Measurements from ENCODE around the gene EPHA6.
"Not testable (repeated sequence)": the region's sequence is repeated elsewhere in the genome, so short reads cannot be mapped to it uniquely, and the experiment has no call there.

EPHA6 gene

DNA sequence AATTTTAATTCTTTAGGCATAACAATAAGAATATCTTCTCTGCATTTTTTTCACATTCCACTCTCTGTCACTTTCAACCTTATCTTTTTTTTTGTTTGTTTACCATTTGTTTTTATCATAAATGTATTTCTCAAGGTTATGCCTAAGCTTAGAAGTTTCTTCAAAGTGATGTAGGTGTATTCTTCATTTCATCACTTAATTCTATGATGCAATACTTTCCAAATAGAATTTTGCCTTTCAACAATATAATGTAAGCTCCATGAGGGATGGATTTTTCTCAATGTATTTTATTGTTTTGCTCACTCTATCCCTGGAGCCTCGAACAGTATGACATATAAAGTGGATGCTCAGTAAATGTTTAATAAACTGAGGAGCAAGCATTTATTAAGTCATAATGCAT, 444.9 kb downstream of the EPHA6 start:
- H3K27me3 ChIP-seq (ENCODE audit: control insufficient read depth, insufficient read depth, low read length): no peaks in the 10 kb centered on the region
- H3K9me3 ChIP-seq (ENCODE audit: control insufficient read depth, insufficient read depth, low read length): no peaks in the 10 kb centered on the region
- no peaks in the 10 kb centered on the region for H3K36me3 ChIP-seq (ENCODE audit: control insufficient read depth, insufficient read depth, low read length)
- no peak overlapping the region for H3K9ac ChIP-seq (ENCODE audit: low read depth, low read length)
- H3K4me3 ChIP-seq (ENCODE audit: low read depth, low read length): no peak overlapping the region
- peaks cover 6% of the 10 kb centered on the region for H3K4me1 ChIP-seq (ENCODE audit: control insufficient read depth, insufficient read depth, low read length)

DNA sequence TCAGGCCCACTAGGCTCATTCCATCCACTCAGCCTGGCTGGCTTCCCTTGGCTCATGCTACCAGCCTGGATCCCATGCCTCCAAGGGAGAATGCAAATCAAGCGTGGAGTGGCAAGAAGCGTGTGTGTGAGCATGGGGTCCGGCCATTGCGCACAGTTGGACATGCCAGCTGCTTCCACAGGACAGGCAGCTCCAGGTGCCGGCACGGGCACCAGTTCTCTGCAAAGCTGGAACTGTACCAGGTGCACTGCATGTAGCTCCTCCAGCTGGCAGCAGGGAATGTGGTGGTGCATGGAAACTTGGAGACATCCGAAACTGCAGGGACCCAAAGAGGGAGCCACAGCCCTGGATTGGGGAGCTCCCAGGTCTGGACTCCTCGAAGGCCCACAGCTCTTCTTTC, 449.8 kb downstream of the EPHA6 start:
- no peaks in the 10 kb centered on the region for H3K9me3 ChIP-seq (ENCODE audit: control insufficient read depth, insufficient read depth, low read length)
- H3K27me3 ChIP-seq (ENCODE audit: control insufficient read depth, insufficient read depth, low read length): no peaks in the 10 kb centered on the region
- H3K36me3 ChIP-seq (ENCODE audit: control insufficient read depth, insufficient read depth, low read length): no peaks in the 10 kb centered on the region
- H3K9ac ChIP-seq (ENCODE audit: low read depth, low read length): no peak overlapping the region
- H3K4me1 ChIP-seq (ENCODE audit: control insufficient read depth, insufficient read depth, low read length): peaks cover 16% of the 10 kb centered on the region
- H3K4me3 ChIP-seq (ENCODE audit: low read depth, low read length): no peak overlapping the region

DNA sequence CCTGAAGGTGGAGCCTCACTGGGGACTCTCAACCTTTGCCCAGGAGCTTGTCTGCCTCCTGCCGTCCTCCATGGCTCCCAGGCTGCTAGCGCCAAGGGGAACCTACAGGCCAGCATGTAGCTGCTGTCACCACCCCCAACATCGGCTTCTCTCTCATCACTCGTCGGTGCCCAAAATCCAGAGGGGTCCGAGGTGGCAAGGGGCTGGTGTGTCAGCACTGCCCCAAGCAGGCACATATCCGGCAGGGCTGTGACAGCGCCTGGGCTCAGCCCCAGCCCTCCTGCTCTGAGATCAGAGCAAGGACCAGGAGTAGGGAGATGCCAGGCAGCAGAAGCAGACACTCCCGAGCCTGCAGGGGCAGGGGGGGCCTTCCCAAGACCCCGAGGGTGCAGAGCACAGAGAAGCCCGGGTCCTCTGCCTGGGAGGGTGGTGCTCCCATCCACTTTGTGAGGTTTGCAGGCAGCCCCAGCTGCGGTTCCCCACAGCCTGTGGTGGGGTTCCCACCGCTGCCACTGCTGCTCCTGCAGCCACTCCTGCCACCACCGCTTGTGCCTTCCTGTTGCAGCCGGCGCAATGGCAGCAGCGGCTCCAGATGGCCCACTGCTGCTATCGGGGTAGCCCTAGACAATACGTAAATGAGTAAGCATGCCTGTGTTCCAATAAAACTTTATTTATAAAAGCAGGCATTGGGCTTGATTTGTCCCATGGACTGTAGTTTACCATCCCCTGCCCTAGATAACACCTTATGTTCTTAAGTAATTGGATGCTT, 451.0 kb downstream of the EPHA6 start:
- H3K4me1 ChIP-seq (ENCODE audit: control insufficient read depth, insufficient read depth, low read length): peaks cover 25% of the 10 kb centered on the region
- no peaks in the 10 kb centered on the region for H3K9me3 ChIP-seq (ENCODE audit: control insufficient read depth, insufficient read depth, low read length)
- H3K4me3 ChIP-seq (ENCODE audit: low read depth, low read length): no peak overlapping the region
- H3K27me3 ChIP-seq (ENCODE audit: control insufficient read depth, insufficient read depth, low read length): no peaks in the 10 kb centered on the region
- H3K36me3 ChIP-seq (ENCODE audit: control insufficient read depth, insufficient read depth, low read length): no peaks in the 10 kb centered on the region
- H3K9ac ChIP-seq (ENCODE audit: low read depth, low read length): no peak overlapping the region

DNA sequence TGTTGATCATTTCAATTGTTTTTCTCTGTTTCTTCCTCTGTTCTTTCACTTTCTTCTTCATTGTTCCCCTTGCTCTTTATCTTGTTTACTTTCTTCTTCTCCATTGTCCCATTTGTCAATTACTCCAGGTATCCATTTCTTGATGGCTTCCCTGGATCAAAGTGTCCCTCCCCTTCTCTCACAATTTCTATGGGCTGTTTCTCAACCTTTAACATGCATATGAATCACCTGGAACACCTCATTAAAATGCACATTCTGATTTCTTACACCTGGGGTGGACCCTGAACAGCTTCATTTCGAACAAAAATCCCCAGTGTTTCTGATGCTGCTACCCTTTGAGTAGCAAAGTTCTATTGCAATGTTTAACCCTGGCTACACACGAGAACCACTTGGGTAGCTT, 454.8 kb downstream of the EPHA6 start:
- Histone ChIP-seq H3K9ac (ENCODE audit: low read depth, low read length) (no peak overlapping the region), H3K9me3 (ENCODE audit: control insufficient read depth, insufficient read depth, low read length) (no peaks in the 10 kb centered on the region), H3K4me3 (ENCODE audit: low read depth, low read length) (no peak overlapping the region), H3K36me3 (ENCODE audit: control insufficient read depth, insufficient read depth, low read length) (no peaks in the 10 kb centered on the region), H3K27me3 (ENCODE audit: control insufficient read depth, insufficient read depth, low read length) (no peaks in the 10 kb centered on the region), H3K4me1 (ENCODE audit: control insufficient read depth, insufficient read depth, low read length) (peaks cover 22% of the 10 kb centered on the region)

DNA sequence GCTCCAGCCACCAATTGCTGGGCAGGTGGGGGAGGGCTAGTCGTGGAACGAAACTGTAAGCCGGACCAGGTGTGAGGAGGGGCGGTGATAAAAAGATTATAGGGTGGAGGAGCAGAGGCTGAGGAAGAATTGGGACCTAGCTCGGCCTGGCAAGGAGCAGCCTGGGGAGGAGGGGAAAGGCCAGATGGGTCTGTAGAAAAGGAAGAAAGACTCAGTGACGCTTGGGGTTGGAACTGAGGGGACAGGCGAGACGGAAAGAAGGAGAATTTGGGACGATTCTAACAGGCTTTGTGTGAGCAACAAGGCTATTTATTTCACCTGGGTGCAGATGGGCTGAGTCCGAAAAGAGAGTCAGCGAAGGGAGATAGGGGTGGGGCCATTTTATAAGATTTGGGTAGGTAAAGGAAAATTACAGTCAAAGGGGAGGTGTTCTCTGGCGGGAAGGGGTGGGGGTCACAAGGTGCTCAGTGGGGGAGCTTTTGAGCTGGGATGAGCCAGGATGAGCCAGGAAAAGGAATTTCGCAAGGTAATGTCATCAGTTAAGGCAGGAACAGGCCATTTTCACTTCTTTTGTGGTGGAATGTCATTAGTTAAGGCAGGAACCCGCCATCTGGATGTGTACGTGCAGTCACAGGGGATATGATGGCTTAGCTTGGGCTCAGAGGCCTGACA, 462.6 kb downstream of the EPHA6 start:
- not testable (repeated sequence) for H3K9me3 ChIP-seq (ENCODE audit: control insufficient read depth, insufficient read depth, low read length); H3K9ac ChIP-seq (ENCODE audit: low read depth, low read length); H3K36me3 ChIP-seq (ENCODE audit: control insufficient read depth, insufficient read depth, low read length); H3K27me3 ChIP-seq (ENCODE audit: control insufficient read depth, insufficient read depth, low read length); H3K4me3 ChIP-seq (ENCODE audit: low read depth, low read length); H3K4me1 ChIP-seq (ENCODE audit: control insufficient read depth, insufficient read depth, low read length)

DNA sequence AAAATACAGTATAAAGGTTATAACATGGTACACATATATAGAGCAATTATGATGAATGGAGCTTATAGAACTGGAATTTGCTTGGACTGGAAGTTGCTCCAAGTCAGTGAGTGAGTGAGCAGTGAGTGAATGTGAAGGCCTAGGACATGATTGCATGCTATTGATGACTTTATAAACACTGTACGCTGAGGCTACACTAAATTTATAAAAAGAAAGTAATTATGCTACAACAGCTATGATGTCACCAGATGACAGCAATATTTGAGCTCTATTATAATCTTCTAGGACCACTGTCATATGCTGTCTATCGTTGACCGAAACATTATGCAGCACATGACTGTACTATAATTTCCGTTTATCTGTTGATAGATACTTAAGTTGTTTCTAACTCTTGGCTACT, 463.3 kb downstream of the EPHA6 start:
- H3K9ac ChIP-seq (ENCODE audit: low read depth, low read length): no peak overlapping the region
- no peak overlapping the region for H3K4me3 ChIP-seq (ENCODE audit: low read depth, low read length)
- H3K27me3 ChIP-seq (ENCODE audit: control insufficient read depth, insufficient read depth, low read length): no peaks in the 10 kb centered on the region
- H3K4me1 ChIP-seq (ENCODE audit: control insufficient read depth, insufficient read depth, low read length): peaks cover 2% of the 10 kb centered on the region
- no peaks in the 10 kb centered on the region for H3K36me3 ChIP-seq (ENCODE audit: control insufficient read depth, insufficient read depth, low read length)
- no peaks in the 10 kb centered on the region for H3K9me3 ChIP-seq (ENCODE audit: control insufficient read depth, insufficient read depth, low read length)

DNA sequence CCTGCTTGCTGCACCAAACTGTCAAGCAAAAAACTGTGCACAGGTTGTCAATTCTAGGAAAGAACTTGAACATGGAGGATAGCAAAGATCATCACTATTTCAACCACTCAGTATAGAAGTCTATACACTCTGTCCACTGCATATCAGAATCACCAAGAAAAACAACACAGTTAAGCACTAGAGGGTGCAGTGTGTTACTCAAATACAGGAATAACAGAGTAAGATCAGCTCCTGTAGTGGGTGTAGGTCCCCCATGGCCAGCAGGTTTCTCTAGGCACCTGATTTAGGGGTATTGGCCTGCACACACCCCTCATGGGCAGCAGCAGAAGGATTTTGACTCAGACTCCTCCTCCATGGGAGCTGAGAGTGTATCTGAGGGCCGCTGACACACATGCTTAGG, 464.1 kb downstream of the EPHA6 start:
- no peak overlapping the region for H3K4me3 ChIP-seq (ENCODE audit: low read depth, low read length)
- no peaks in the 10 kb centered on the region for H3K9me3 ChIP-seq (ENCODE audit: control insufficient read depth, insufficient read depth, low read length)
- no peak overlapping the region for H3K9ac ChIP-seq (ENCODE audit: low read depth, low read length)
- peaks cover 2% of the 10 kb centered on the region for H3K4me1 ChIP-seq (ENCODE audit: control insufficient read depth, insufficient read depth, low read length)
- no peaks in the 10 kb centered on the region for H3K36me3 ChIP-seq (ENCODE audit: control insufficient read depth, insufficient read depth, low read length)
- no peaks in the 10 kb centered on the region for H3K27me3 ChIP-seq (ENCODE audit: control insufficient read depth, insufficient read depth, low read length)

DNA sequence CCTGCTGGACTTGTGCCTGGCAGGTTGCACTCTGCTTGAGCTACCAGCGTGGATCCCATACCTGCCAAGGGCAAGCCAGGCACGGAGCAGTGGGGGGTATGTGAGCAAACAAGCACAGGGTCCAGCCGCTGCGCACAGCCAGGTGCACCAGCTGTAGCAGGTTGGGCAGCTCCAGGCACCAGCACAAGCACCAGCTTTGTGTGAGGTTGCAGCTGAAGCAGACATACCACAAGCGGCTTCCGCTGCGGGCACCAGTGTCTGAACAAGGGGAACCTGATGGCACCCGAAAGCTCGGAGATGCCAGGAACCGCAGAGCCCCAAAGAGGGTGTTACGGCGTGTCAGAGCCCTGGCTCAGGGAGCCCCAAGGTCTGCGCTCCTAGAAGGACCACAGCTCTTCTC, 477.5 kb downstream of the EPHA6 start:
- Histone ChIP-seq H3K36me3 (ENCODE audit: control insufficient read depth, insufficient read depth, low read length) (peaks cover 2% of the 10 kb centered on the region), H3K9ac (ENCODE audit: low read depth, low read length) (no peak overlapping the region), H3K4me1 (ENCODE audit: control insufficient read depth, insufficient read depth, low read length) (no peaks in the 10 kb centered on the region), H3K4me3 (ENCODE audit: low read depth, low read length) (no peak overlapping the region), H3K9me3 (ENCODE audit: control insufficient read depth, insufficient read depth, low read length) (no peaks in the 10 kb centered on the region), H3K27me3 (ENCODE audit: control insufficient read depth, insufficient read depth, low read length) (no peaks in the 10 kb centered on the region)

DNA sequence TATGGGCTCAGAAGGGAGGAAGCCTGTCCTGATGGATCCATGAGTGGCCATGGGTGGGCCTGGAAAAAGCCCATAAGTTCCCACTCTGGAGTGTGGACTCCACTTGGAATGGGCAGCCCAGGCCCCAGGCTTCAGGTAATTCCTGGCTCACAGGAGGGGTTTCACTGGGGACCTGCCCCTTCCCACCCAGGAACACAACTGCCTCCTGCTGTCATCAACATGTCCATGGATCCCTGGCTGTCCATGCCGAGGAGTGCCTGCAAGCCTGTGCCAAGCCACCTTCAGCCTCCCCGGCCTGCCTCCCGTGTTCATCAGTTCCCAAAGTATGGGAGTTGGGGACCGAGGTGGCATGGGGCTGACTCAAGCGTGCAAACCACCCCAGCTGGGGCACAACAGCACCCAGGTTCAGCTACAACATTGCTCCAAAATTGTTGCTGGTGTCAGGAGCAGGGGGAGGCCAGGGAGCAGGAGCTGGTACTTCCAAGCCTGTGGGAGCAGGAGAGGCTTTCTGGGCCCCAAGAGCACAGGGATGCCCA, 479.3 kb downstream of the EPHA6 start:
- Histone ChIP-seq H3K4me3 (ENCODE audit: low read depth, low read length) (no peak overlapping the region), H3K4me1 (ENCODE audit: control insufficient read depth, insufficient read depth, low read length) (no peaks in the 10 kb centered on the region), H3K9me3 (ENCODE audit: control insufficient read depth, insufficient read depth, low read length) (no peaks in the 10 kb centered on the region), H3K9ac (ENCODE audit: low read depth, low read length) (no peak overlapping the region), H3K27me3 (ENCODE audit: control insufficient read depth, insufficient read depth, low read length) (no peaks in the 10 kb centered on the region), H3K36me3 (ENCODE audit: control insufficient read depth, insufficient read depth, low read length) (peaks cover 2% of the 10 kb centered on the region)

DNA sequence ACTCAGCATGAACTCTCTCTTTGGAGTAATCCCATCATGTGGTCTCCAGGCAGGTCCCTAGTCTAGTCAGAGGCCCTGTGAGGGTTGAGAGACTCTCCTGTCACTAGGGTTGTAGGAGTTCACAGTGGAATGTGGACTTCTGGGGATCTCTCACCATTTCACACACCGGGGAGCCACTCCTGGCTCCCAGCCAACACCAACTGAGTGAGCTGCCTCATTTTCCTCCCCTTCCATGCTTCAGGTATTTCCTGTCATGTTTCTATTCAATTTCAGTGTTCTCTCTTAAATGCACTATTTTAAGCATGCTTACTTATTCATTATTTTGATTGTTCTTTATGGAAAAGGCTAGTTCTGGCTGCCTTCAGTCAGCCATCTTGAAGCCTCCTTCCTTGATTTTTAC, 482.6 kb downstream of the EPHA6 start:
- Histone ChIP-seq H3K4me1 (ENCODE audit: control insufficient read depth, insufficient read depth, low read length) (no peaks in the 10 kb centered on the region), H3K27me3 (ENCODE audit: control insufficient read depth, insufficient read depth, low read length) (no peaks in the 10 kb centered on the region), H3K9me3 (ENCODE audit: control insufficient read depth, insufficient read depth, low read length) (no peaks in the 10 kb centered on the region), H3K9ac (ENCODE audit: low read depth, low read length) (no peak overlapping the region), H3K4me3 (ENCODE audit: low read depth, low read length) (no peak overlapping the region), H3K36me3 (ENCODE audit: control insufficient read depth, insufficient read depth, low read length) (peaks cover 2% of the 10 kb centered on the region)

DNA sequence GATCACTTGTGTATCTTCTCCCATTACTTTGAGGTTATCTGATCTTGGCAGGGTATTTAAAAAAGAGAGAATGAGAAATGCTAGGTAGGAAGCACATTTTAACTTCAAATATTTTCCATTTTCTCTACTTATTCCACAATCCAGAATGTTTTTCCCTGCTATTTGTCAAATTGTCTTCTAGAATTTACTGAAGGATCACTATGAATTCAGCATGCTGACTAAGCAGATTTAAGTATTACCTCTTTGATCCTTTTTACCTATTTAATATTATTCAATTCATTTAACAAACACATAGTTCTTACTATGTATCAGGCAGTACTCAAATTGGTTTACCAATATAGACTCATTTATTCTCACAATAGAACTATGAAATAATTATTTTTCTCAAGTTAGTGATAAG, 486.7 kb downstream of the EPHA6 start:
- Histone ChIP-seq H3K4me3 (ENCODE audit: low read depth, low read length) (no peak overlapping the region), H3K36me3 (ENCODE audit: control insufficient read depth, insufficient read depth, low read length) (no peaks in the 10 kb centered on the region), H3K27me3 (ENCODE audit: control insufficient read depth, insufficient read depth, low read length) (no peaks in the 10 kb centered on the region), H3K9ac (ENCODE audit: low read depth, low read length) (no peak overlapping the region), H3K4me1 (ENCODE audit: control insufficient read depth, insufficient read depth, low read length) (no peaks in the 10 kb centered on the region), H3K9me3 (ENCODE audit: control insufficient read depth, insufficient read depth, low read length) (no peaks in the 10 kb centered on the region)

DNA sequence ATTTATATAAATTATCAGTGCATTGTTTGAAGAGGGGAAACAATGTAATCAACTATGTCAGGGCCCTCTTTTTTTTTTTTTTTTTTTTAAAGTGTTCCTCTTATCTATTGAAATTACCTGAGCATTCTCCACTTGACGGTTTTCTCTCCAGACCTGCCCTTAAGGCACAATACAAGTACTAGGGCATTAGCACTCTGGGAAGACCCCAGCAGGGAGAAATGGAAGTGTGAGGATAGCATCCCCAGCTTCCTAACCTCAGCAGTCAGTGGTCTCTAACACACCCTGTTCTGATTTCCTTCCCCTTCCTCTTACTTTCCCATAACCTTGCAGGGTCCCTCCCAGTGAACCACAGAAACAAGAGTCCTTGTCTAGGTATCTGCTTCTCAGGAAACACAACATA, 491.8 kb downstream of the EPHA6 start:
- no peaks in the 10 kb centered on the region for H3K36me3 ChIP-seq (ENCODE audit: control insufficient read depth, insufficient read depth, low read length)
- no peaks in the 10 kb centered on the region for H3K9me3 ChIP-seq (ENCODE audit: control insufficient read depth, insufficient read depth, low read length)
- no peak overlapping the region for H3K9ac ChIP-seq (ENCODE audit: low read depth, low read length)
- no peaks in the 10 kb centered on the region for H3K27me3 ChIP-seq (ENCODE audit: control insufficient read depth, insufficient read depth, low read length)
- no peak overlapping the region for H3K4me3 ChIP-seq (ENCODE audit: low read depth, low read length)
- no peaks in the 10 kb centered on the region for H3K4me1 ChIP-seq (ENCODE audit: control insufficient read depth, insufficient read depth, low read length)
